ENCODE measurements around the gene NELFE. TPM values are rescaled to one million over a fixed set of nuclear protein-coding genes. Genes with fewer than 3 reads are reported as not detected.
A peak's percentile ranks its signal among the peaks of the same experiment; 100 is the strongest.

NELFE gene
- total RNA-seq, 4 donors from 2014 or later: 52.6 to 83.9 (median 64.4) TPM

- no peaks in the 10 kb centered on the region for H3K9me3 ChIP-seq
- peak overlapping the region; percentile 95 to 99 (median 98) for H3K27ac ChIP-seq
- no peaks in the 10 kb centered on the region for H3K27me3 ChIP-seq
- TF ChIP-seq POLR2A (IDR thresholded peaks at IDR 0.05) (no peak), CTCF (IDR thresholded peaks at IDR 0.05) (no peak)
- H3K4me3 ChIP-seq: peak overlapping the region; percentile 66 to 81 (median 78)
- DNase-seq: no peak
- 70 to 81% methylated on average over 11 to 12 of the region's 18 CpGs for WGBS, 2 donors
- H3K36me3 ChIP-seq: peaks cover 27 to 51% (median 27%) of the 10 kb centered on the region in 3 donors
- peaks cover 13 to 39% (median 22%) of the 10 kb centered on the region in 3 donors for H3K4me1 ChIP-seq
- intact Hi-C loops (cut with DNase I): no loop called here
These were observed 12.0 kb upstream of the NELFE start for GRCh38 chr6:31970604-31971271.

GRCh38 chr6:31969712-31970603, 11.2 kb upstream of the NELFE start:
- Histone ChIP-seq H3K4me1 (peaks cover 13 to 39% (median 22%) of the 10 kb centered on the region in 3 donors), H3K4me3 (peak overlapping the region in 2 of 4 donors; percentile 79 to 81), H3K27me3 (no peaks in the 10 kb centered on the region), H3K36me3 (peaks cover 27 to 58% (median 29%) of the 10 kb centered on the region in 3 donors), H3K9me3 (no peaks in the 10 kb centered on the region), H3K27ac (peak overlapping the region; percentile 95 to 99 (median 98))
- intact Hi-C loops (cut with DNase I): no loop called here
- DNase-seq: no peak
- TF ChIP-seq CTCF (IDR thresholded peaks at IDR 0.05) (no peak), POLR2A (IDR thresholded peaks at IDR 0.05) (no peak)
- 65 to 71% methylated on average over 14 to 16 of the region's 17 CpGs for WGBS, 2 donors

GRCh38 chr6:31968791-31969711, 10.3 kb upstream of the NELFE start:
- H3K36me3 ChIP-seq: peaks cover 27 to 67% (median 38%) of the 10 kb centered on the region in 3 donors
- TF ChIP-seq CTCF (IDR thresholded peaks at IDR 0.05) (no peak), POLR2A (IDR thresholded peaks at IDR 0.05) (no peak)
- no peaks in the 10 kb centered on the region for H3K27me3 ChIP-seq
- no peaks in the 10 kb centered on the region for H3K9me3 ChIP-seq
- no peak for DNase-seq
- H3K4me1 ChIP-seq: peaks cover 13 to 38% (median 22%) of the 10 kb centered on the region in 3 donors
- 86 to 88% methylated on average over 4 to 12 of the region's 23 CpGs for WGBS, 2 donors
- no peak overlapping the region for H3K4me3 ChIP-seq
- intact Hi-C loops (cut with DNase I): no loop called here
- no peak overlapping the region for H3K27ac ChIP-seq

- no peak overlapping the region for H3K4me3 ChIP-seq
These were observed 9.6 kb upstream of the NELFE start for GRCh38 chr6:31968326-31968725.

More at GRCh38 chr6:31968326-31968725, 9.6 kb upstream of the NELFE start:
- no peak for DNase-seq
- no peaks in the 10 kb centered on the region for H3K9me3 ChIP-seq
- no peak for TF ChIP-seq POLR2A (IDR thresholded peaks at IDR 0.05)
- TF ChIP-seq CTCF (IDR thresholded peaks at IDR 0.05): no peak
- H3K36me3 ChIP-seq: peaks cover 27 to 75% (median 45%) of the 10 kb centered on the region in 3 donors
- intact Hi-C loops (cut with DNase I): no loop called here
- H3K27me3 ChIP-seq: no peaks in the 10 kb centered on the region
- H3K27ac ChIP-seq: no peak overlapping the region
- WGBS, 2 donors: no CpG with 5 or more reads among the region's 11 CpGs
- H3K4me1 ChIP-seq: peaks cover 13 to 31% (median 20%) of the 10 kb centered on the region in 3 donors

All from esophagus squamous epithelium (tissue), 5 donors.